Lung microvascular endothelial cell (primary cell): Measurements from ENCODE around the gene CPEB3. TPM values are rescaled to one million over a fixed set of nuclear protein-coding genes. Genes with fewer than 3 reads are reported as not detected.
"Not testable (repeated sequence)": the region's sequence is repeated elsewhere in the genome, so short reads cannot be mapped to it uniquely, and the experiment has no call there.

Experiments
- DNase-seq, 2 donors: peaks; one replicate each; pipeline versions ENCODE4 v3.0.0 to v3.0.0-alpha.2; 2010; ENCODE audit warnings: low read depth in 2 of 2
- total RNA-seq: library from RNA; depleted of rRNA; stranded (reverse); fragments of >200 nt; gene quantifications from 2 replicates; pipeline ENCODE4 v1.2.1, GENCODE V29; 2014

The CPEB3 gene
- total RNA-seq, 1 donor from 2014 or later = 1.6 TPM

DNA sequence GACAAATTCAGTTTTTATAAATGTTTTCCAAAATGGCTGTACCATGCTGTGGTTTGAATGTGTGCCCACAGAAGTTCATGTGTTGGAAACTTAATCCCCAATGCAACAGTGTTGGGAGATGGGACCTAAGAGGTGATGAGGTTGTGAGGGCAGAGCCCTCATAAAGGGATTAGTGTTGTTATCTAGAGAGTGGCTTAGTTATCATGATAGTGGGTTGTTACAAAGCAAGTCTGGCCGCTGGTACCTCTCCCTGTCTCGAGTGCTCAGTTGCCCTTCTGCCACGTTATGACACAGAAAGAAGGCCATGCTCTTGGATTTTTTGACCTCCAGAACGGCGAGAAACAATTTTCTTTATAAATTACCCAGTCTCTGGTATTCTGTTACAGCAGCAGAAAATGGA lies 248.3 kb downstream of the CPEB3 start:
- no peak for DNase-seq

DNA sequence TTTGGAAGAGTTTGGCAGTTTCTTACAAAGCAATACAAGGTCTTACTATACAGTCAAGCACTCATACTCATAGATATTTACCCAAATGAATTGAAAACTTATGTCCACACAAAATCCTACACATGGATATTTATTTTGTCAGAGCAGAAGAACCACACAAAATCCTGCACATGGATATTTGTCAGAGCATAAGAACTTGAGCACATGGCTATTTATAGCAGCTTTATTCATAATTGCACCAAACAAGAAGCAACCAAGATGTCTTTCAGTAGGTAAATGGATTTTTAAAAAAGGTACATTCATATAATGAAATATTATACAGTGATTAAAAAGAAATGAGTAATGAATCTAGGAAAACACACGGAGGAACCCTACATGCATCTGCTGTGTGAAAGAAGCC lies 251.9 kb downstream of the CPEB3 start:
- no peak for DNase-seq

DNA sequence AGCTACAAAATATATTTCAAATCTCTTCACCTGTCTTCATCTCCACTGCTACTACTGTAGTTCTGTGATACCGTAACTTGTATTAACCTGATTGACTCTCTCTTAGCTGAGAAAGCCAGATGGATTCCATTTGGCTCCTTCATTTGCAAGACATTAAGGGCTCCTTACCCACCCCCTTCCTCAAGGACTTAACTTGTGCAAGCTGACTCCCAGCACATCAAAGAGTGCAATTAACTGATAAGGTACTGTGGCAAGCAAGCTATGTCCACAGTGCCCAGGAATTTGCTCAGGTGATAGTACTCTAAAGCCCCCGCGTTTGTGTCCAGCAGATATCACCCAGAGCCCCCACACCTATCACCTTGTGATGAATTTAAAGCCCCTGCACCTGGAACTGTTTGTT lies 257.8 kb downstream of the CPEB3 start:
- not testable (repeated sequence) for DNase-seq

DNA sequence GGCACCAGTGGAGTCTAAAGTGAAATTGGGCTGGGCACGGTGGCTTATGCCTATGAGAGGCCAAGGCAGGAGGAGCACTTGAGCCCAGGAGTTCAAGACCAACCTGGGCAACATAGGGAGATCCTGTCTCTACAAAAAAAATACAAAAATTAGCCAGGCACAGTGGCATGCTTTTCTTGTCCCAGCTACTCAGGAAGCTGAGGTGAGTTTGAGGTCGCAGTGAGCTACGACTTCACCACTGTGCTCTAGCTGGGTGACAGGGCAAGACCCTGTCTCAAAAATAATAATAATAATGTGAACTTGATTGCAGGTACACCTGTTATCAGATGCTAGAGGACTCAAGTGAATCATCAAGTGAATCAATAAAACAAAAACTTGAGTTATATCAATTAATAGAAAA lies 259.3 kb downstream of the CPEB3 start:
- no peak for DNase-seq

DNA sequence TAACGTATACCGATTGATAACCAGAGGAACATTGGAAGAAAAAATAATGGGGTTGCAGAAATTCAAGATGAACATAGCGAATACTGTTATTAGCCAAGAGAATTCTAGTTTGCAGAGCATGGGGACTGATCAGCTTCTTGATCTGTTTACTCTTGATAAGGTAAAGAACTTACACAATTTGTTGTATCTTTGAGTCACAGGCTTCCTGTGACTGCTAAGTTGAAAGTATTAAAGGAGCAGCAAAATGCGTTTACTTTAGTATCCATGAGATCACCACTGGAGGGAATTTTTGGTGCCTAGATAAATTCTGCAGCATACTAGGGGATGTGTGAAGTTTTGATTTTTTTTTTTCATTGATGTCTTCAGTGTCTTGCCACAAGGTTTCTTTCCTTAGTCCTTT lies 263.7 kb downstream of the CPEB3 start:
- peak in 1 of 2 donors; percentile 27 for DNase-seq

DNA sequence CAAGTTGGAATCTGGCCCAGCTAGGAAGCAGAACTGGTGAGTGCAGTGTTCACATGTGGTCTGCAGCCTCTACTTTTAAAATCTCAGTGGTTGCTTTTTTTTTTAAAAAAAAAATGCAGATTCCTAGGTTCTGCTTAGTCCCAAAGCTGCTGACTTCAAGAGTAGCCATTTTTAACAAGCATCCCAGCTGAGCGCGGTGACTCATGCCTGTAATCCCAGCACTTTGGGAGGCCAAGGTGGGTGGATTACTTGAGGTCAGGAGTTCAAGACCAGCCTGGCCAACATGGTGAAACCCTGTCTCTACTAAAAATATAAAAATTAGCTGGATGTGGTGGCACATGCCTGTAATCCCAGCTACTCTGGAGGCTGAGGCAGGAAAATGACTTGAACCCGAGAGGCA lies 265.5 kb downstream of the CPEB3 start:
- not testable (repeated sequence) for DNase-seq

DNA sequence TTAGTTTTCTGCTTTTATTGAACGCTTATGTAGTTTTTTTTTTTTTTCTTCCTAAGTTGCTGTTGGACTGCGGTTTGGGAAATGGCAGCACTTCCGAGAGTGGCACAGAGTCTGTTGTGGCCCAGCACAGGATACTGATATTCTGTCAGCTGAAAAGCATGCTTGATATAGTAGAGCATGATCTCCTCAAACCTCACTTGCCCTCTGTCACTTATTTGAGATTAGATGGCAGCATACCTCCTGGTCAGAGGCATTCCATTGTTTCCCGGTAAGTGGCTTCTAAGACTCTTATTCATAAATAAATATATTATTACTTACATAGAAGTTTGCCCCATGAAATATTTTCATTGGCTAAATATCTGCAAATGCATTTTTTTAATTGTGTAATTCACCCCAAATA lies 266.2 kb downstream of the CPEB3 start:
- no peak for DNase-seq

DNA sequence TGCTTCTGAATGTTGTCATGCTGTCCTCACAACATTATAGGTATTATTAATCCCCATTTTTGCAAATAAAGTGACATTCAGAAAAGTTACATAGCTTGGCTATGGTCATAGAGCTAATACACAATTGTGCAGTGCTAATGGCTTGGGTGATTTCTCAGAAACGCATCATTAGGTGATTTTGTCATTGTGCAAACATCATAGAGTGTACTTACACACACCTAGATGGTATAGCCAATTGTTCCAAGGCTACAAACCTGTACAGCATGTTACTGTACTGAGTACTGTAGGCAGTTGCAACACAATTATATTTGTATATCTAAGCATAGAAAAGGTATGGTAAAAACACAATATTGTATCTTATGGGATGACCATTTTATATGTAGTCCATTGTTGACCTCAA lies 276.3 kb downstream of the CPEB3 start:
- no peak for DNase-seq

DNA sequence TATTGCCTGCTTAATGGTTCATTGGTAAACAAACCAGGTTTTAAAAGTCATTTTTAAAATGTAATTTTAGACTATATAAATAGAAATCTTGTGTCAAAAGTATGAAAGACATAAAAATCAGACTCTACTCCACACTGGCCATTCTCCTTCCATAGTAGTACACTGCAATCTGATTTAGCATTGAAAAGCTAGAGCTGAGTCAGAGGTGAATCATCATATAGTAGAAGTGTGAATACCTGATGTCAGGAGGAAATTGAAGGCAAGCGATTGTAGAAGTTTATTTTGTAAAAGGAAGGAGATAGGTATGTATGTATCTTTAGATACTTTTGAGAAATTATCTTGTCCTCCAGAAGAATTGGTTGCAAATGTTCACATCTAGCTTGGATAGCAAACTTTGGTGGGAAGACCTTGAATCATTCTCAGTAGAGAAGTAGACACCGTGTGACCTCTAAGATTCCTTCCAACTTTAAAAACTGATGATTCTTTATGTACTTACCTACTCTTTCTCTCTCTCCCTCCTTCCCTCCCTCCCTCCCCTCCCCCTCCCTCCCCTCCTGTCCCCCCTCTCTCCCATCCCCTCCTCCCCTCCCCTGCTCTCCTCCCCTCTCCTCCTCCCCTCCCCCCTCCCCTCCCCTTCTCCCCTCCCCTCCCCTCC lies 279.2 kb downstream of the CPEB3 start:
- peak; percentile 9 to 67 for DNase-seq

DNA sequence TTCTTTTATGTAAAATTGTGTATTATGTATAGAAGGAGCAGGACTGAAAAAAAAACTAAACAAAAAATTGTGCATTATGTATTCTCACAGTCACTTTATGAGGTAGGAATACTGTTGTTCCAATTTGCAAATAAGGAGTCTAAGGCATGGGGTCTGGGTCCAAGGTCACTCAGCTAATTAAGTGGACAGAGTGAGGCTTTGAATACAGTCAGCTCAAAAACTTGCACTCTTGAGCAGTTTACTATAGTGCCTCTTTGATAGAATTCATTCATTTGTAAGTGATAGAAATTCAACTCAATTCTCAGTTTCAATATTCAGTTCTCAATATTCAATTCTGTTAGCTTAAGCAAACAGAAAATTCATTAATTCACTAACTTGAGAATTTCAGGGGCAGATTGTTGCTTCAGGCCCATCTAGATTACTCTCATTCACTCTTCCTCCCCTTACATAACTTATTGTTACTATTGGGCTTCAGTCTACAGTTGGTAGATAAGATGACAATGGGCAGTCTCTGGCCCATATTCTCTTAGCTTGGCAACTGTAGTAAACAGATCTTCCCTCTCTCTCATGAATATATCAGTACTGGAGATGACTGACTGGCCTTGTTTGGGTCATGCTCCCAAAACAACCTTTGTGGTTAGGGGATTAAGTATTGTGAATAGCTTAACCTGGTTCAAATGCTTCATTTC lies 280.7 kb downstream of the CPEB3 start:
- DNase-seq = no peak

DNA sequence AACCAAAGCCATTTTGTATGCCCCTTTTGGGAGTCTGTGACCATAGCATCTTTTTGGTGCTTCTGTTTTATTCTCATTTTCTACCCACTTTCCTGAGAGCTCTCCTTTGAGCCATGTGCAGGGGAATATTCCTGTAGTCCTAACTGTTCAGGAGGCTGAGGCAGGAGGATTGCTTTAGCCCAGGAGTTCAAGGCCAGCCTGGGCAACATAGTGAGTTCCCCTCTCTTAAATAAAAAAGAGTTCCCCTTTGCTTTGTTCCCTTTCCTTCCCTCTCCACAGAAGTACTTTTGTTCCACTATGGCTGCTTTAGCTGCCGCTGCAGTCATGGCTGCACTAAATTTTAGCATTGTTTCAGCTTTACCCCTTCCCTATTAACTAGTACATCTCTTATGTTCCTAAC lies 281.4 kb downstream of the CPEB3 start:
- no peak for DNase-seq

DNA sequence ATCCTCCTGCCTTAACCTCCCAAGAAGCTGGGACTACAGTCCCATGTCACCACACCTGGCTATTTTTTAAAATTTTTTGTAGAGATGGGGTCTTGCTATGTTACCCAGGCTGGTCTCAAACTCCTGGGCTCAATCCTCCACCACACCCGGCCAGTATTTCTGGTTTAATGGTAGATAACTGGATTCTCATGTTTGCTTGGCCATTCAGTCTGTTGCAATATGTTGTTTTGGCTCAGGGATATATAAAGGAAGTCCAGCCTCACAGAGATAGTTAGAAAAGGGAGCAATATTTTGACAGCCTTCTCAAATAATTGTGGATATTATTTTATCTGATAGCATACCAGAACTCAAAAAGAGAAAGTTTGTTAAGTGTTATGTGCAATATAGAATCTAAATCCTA lies 284.9 kb downstream of the CPEB3 start:
- peak in 1 of 2 donors; percentile 6 for DNase-seq

DNA sequence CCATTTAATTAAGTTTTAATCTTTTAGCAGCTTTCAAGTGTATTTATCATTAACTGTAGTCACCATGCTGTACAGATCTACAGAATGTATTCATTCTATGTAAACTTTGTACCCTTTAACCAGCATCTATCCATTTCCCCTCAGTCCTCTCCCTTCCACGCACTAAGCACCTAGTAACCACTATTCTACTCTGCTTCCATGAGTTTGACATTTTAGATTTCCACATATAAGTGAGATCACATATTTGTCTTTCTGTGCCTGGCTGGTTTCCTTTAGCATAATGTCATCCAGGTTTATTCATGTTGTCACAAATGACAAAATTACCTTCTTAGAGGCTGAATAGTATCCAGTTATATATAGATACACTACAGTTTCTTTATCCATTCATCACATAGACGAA lies 287.6 kb downstream of the CPEB3 start:
- DNase-seq = peak in 1 of 2 donors; percentile 29

DNA sequence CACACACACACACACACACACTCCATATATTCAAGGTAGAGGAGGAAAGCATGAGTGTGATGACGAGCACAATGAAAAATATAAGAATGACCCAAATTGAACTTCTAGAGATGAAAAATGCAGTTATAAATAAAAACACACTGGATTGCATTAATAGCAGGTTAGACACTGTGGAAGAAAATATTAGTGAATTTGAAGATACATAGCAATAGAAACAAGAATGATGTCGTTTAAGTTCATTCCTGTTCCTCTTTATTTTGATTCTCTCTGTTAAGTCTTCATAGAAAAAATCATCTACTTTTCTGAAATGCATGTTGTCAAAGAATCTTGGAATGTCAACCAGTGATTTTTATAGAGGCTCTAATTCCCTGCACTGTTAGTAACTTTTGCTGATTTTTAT lies 288.9 kb downstream of the CPEB3 start:
- DNase-seq = no peak

DNA sequence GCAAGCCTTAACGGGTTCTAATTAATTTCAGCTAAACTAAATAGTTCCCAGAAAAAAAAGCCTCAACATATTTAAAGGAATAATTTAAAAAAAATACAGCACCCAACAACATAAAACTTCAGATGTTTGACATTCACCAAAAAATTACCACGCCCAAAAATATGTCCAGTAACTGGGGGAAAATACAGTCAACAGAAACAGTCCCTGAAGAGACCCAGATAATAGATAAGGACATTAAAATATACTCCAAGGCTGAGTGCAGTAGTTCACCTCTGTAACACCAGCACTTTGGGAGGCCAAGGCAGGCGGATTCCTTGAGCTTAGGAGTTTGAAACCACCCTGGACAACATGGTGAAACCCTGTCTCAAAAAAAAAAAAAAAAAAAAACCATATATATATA lies 289.3 kb downstream of the CPEB3 start:
- no peak for DNase-seq

Other genes starting within 250 kb of the CPEB3 start
- gene MARCHF5, start 89 bp upstream of the CPEB3 start, total RNA-seq = 19.4 and 21.6 TPM in 2 replicates